HG03575 (cell line): ENCODE data around the gene ZNF501.

Source experiments
- ATAC-seq: cut with Tn5 transposase; IDR thresholded peaks from one replicate; pipeline ENCODE4 v1.9.1; 2021; ENCODE audit not compliant: unreplicated experiment, insufficient number of reproducible peaks, low FRiP score; ENCODE audit errors: extremely low read depth

Gene ZNF501

GRCh38 chr3:44729384-44729910 lies at the start of gene ZNF501:
Gene ZNF501, plus strand, starts transcription at chr3:44729635. Its CDS starts 4,787 bp downstream, at chr3:44734422.
- no peak for ATAC-seq

- no peak for ATAC-seq
Observed at GRCh38 chr3:44680921-44681455, 48.4 kb upstream of the ZNF501 start.

GRCh38 chr3:44682182-44682896 lies 47.1 kb upstream of the ZNF501 start:
- ATAC-seq: no peak

GRCh38 chr3:44685128-44685800 lies 44.2 kb upstream of the ZNF501 start:
- ATAC-seq: no peak

- ATAC-seq: no peak
Observed at GRCh38 chr3:44687898-44688297, 41.5 kb upstream of the ZNF501 start.

GRCh38 chr3:44712455-44713075 lies 16.9 kb upstream of the ZNF501 start, which contains the start of gene ZNF502:
Gene ZNF502, plus strand, starts transcription at chr3:44712660. Its CDS starts 7,602 bp downstream, at chr3:44720262.
- no peak for ATAC-seq

- ATAC-seq: no peak
Observed at GRCh38 chr3:44721231-44722102, 8.0 kb upstream of the ZNF501 start.

- no peak for ATAC-seq
Observed at GRCh38 chr3:44722103-44722401, 7.4 kb upstream of the ZNF501 start.

- no peak for ATAC-seq
Observed at GRCh38 chr3:44734646-44735168, 5.3 kb downstream of the ZNF501 start.

GRCh38 chr3:44761101-44761423 lies 31.6 kb downstream of the ZNF501 start:
- ATAC-seq: no peak

- ATAC-seq: peak; percentile 50
Observed at GRCh38 chr3:44761424-44762169, 32.2 kb downstream of the ZNF501 start, which contains the start of the genes KIAA1143 and KIF15. Gene KIAA1143, minus strand, starts transcription at chr3:44761619. Its CDS starts 17 bp downstream, at chr3:44761602. Gene KIF15, plus strand, starts transcription at chr3:44761794. Its CDS starts 72 bp downstream, at chr3:44761866.

GRCh38 chr3:44762170-44762677 lies 32.8 kb downstream of the ZNF501 start:
- ATAC-seq: no peak

- ATAC-seq: no peak
Observed at GRCh38 chr3:44762690-44763089, 33.3 kb downstream of the ZNF501 start.

GRCh38 chr3:44764248-44764647 lies 34.8 kb downstream of the ZNF501 start:
- no peak for ATAC-seq

GRCh38 chr3:44771424-44772098 lies 42.1 kb downstream of the ZNF501 start:
- ATAC-seq: no peak

- no peak for ATAC-seq
Observed at GRCh38 chr3:44772099-44772442, 42.6 kb downstream of the ZNF501 start.

GRCh38 chr3:44782891-44783290 lies 53.5 kb downstream of the ZNF501 start:
- no peak for ATAC-seq
